GM10248 (cell line): Measurements from ENCODE around the gene SNRPD3.

Experiments
- CTCF ChIA-PET: fragments of 300-600 bp; sonication (Branson Sonifier 250); formaldehyde crosslinking; extraction: SDS; loops from one replicate; lab custom pipeline; 2021; ENCODE audit warnings: antibody characterized with exemption; lab: Yijun Ruan, JAX
- POLR2A ChIA-PET: fragments of 350-650 bp; sonication (Branson Sonifier 250); formaldehyde crosslinking; extraction: SDS; loops from one replicate; lab custom pipeline; 2020; ENCODE audit warnings: antibody characterized with exemption; lab: Yijun Ruan, JAX
- DNase-seq: peaks from one replicate; pipeline ENCODE4 v3.0.0; 2012; ENCODE audit errors: extremely low spot score
- TF ChIP-seq, protein P1 (sequence below): IDR thresholded peaks from 2 replicates; pipeline ENCODE4 v1.5.1; 2012; ENCODE audit warnings: mild to moderate bottlenecking, low read depth; ENCODE audit errors: extremely low read depth, missing control alignments, control extremely low read depth

The SNRPD3 gene

DNA sequence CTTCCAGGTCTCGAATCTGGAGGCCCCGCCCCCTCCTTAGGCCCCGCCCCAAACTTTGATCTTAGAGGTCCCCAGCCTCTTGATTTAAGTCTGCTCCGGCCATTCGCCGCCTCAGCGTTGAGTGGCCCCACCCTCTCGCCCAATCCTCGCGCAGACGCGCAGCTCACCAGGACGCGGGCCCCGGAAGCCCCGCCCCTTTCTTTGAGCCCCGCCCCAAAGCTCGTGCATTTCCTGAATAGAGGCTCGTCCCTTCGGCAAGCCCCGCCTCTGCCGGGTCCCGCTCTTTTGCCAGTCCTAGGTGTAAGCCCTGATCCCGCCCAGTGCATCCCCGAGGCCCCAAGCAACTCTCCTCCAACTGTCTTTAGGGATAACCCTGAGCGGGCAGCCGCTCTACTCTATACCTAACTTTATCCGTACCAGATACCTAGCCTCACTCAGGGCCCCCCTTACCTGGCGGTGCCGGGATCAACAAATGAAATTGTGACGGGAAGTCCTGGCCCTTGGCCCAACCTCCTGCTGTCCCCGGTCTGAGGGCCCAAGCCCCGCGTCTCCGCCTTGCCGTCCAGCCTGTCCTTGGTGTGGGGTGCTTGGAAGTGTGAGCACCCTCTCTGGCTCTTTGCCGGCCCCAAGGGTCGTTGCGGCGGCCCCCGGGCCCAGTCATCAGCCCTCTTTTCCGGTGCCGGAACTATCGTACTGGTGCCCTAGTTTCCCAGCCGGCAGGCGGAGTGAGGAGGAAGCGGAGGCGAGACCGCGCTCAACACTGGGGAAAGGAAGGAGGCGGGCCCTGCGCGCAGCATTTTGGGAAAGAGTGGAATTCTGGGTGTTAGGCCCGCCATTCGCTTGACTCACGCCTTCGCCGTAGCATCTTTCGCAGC is at the start of gene SNRPD3:
TSS of gene SNRPD3 (plus strand) at position 835 of the 875 bp plus-strand sequence. CDS start 1,676 bp downstream, outside the sequence.
- TF ChIP-seq, protein P1, sequence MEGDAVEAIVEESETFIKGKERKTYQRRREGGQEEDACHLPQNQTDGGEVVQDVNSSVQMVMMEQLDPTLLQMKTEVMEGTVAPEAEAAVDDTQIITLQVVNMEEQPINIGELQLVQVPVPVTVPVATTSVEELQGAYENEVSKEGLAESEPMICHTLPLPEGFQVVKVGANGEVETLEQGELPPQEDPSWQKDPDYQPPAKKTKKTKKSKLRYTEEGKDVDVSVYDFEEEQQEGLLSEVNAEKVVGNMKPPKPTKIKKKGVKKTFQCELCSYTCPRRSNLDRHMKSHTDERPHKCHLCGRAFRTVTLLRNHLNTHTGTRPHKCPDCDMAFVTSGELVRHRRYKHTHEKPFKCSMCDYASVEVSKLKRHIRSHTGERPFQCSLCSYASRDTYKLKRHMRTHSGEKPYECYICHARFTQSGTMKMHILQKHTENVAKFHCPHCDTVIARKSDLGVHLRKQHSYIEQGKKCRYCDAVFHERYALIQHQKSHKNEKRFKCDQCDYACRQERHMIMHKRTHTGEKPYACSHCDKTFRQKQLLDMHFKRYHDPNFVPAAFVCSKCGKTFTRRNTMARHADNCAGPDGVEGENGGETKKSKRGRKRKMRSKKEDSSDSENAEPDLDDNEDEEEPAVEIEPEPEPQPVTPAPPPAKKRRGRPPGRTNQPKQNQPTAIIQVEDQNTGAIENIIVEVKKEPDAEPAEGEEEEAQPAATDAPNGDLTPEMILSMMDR: no peak
- DNase-seq: peak; percentile 100
- ChIA-PET CTCF (interaction anchor here (0.8 kb wide), 1 partner anchor 10 kb away, joined by 3 read pairs; no protein-coding TSS in a partner anchor), POLR2A (interaction anchor here (0.6 to 1.6 kb wide), 11 partner anchors 10 to 354 kb away, joined by 3 to 6 read pairs (median 4); no protein-coding TSS in a partner anchor)

DNA sequence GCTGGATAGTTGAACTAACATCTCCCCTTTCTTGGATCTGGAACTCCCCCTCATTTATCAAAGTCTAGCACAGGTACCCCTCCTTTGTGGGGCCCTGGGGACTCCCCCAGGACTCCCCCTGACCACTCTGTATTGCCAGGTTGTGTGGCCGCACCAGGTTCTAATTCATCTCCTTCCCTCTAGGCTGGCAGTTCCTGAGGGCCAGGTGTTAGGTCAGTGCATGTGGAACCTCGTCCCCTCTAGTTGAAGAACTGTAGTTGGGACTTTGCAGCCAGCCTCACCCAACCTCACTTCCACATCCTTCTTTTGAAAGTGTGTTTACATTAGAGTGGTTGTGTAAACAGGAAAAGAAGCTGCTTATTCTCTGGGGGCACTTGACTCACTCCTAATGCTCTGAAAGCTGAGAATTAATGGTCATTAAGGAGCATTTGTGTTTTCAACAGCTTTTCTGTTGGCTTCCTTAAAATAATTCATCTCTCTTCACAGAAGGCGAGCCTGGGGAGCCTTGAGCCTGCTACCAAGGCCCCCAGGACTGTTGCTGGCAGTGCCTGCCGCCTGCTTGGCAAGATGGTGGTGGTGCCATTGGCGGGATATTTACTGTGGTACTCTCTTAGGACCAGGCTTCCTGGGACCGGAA is 48.9 kb upstream of the SNRPD3 start:
- no peak for DNase-seq
- TF ChIP-seq, protein P1: no peak
- ChIA-PET POLR2A (interaction anchor here (0.8 kb wide), 1 partner anchor 48 kb away, joined by 3 read pairs; the partner anchor contains the start of gene GUCD1), CTCF (interaction anchor here (1.0 to 5.3 kb wide), 9 partner anchors 8 to 174 kb away, joined by 3 to 41 read pairs (median 5); no protein-coding TSS in a partner anchor)

DNA sequence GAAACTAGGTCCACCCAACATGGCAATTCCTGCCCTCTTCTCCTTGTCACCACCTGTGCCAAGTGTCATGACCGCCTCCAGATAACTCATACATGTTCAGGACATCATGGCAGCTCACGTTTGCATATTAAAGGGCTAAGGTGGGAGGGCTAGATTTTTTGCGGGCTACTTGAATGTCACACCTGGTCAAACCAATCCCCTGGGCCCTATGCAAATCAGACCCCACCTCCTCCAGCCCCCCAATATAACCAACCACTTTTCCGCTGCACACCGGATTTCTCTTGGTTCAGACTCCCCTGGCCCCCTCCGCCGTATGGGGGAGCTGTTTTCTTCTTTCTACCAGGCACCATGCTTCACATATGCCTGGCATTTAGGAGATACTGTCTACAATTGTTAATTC is 48.1 kb upstream of the SNRPD3 start:
- no peak for DNase-seq
- POLR2A ChIA-PET: interaction anchor here (0.7 to 0.8 kb wide), 2 partner anchors 47 to 774 kb away, joined by 3 to 4 read pairs; partner anchors contain the start of gene GUCD1
- TF ChIP-seq, protein P1: no peak
- CTCF ChIA-PET: interaction anchor here (1.0 to 5.3 kb wide), 8 partner anchors 9 to 174 kb away, joined by 3 to 41 read pairs (median 4); no protein-coding TSS in a partner anchor

DNA sequence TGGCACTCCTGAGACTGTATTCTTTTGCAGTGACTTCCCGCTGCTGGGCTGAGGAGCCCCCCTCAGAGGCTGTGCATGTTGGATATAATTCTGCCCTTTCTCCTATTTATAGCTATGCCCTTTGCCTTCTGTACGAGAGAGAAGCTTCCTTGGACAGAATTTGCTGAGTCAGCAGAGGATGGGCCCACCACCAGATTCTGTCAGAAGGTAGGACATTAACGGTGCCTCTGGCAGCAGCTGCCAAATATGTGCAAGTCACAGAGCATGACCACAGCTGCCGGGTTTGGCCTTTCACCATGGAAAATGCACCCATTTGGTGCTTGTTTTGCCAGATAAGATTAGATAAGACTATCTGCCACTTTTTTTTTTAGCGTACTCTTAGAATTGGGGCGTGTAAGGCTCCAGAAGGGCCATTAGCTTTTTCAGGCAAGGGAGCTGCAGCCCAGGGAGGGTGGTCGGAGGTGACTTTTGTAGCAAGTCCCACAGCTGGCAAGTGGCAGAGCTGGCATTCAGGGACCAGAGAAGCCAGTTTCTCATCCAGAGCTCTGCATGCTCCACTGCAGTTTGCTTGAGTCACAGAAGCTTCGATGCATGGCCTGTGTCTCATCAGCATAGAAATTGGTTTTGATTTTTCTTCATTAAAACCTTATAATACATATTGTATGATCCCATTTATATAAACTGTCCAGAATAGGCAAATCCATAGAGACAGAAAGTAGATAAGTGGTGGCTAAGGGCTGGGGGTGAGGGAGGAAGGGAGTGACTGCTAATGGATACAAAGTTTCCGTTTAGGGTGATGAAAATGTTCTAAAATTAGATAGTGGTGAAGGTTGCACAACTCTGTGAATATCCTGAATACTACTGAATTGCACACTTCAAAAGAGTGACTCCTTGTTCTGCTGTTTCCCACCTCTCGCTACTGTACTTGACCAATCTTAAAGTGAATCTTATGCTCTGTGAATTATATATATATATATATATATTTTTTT is 44.9 kb upstream of the SNRPD3 start:
- TF ChIP-seq, protein P1: no peak
- ChIA-PET POLR2A (no interaction called here), CTCF (interaction anchor here (0.6 to 2.7 kb wide), 3 partner anchors 11 to 42 kb away, joined by 3 to 9 read pairs (median 4); no protein-coding TSS in a partner anchor)
- no peak for DNase-seq

DNA sequence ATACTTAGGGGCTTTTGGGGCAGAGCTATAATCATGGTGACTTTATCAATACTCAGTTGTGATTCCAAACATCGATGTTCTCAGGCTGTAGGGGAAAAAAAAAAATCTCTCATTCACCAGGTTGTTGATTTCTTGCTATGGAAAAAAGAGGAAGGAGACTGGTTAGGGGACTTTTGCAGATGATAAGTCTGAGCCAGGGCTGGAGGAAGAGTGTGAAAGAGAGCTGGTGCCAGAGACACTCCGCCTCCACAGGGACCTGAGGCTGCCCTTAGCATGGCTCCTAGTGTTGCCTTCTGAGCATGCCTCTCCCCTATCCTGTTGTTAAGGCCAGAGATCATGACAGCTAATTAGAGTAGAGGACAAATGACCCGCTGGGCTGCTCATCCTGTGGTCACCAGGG is 43.8 kb upstream of the SNRPD3 start:
- TF ChIP-seq, protein P1: no peak
- no peak for DNase-seq
- POLR2A ChIA-PET: no interaction called here

More for the DNA sequence above, 43.8 kb upstream of the SNRPD3 start:
- CTCF ChIA-PET: interaction anchor here (1.4 to 2.7 kb wide), 2 partner anchors 8 to 10 kb away, joined by 3 to 9 read pairs; no protein-coding TSS in a partner anchor
